GM12878 (cell line): ENCODE data around the gene IP6K3. TPM values are rescaled to one million over a fixed set of nuclear protein-coding genes. Genes with fewer than 3 reads are reported as not detected.

Experiments used
- ATAC-seq: fragments of 200-7000 bp; cut with Tn5 transposase; 3 replicates; pipeline ENCODE4 v1.9.1; 2020; ENCODE audit warnings: mild to moderate bottlenecking, moderate library complexity
- BruUV-seq: library from RNA; stranded (reverse); fragments of 400-500 nt; replicated peaks from 2 replicates; lab custom pipeline; 2021; lab: Mats Ljungman, UMichigan
- CTCF ChIA-PET: fragments of 300-600 bp; sonication (Branson Sonifier 250); formaldehyde crosslinking; extraction: SDS; loops from one replicate; lab custom pipeline; 2021; ENCODE audit warnings: inconsistent platforms; lab: Yijun Ruan, JAX
- POLR2A ChIA-PET: fragments of 350-600 bp; formaldehyde crosslinking; extraction: SDS; loops from one replicate; lab custom pipeline; 2021; ENCODE audit warnings: inconsistent platforms; lab: Charles Lee
- RAD21 ChIA-PET: fragments of 300-600 bp; sonication (Branson Sonifier 250); formaldehyde crosslinking; loops from one replicate; lab custom pipeline; 2023; ENCODE audit warnings: antibody characterized with exemption; ENCODE audit not compliant: unreplicated experiment; lab: Charles Lee
- SMC1A ChIA-PET: fragments of 300-600 bp; sonication (Branson Sonifier 250); formaldehyde crosslinking; loops from one replicate; lab custom pipeline; 2023; ENCODE audit not compliant: unreplicated experiment, uncharacterized antibody; lab: Charles Lee
- DNase-seq: peaks from one replicate; pipeline ENCODE4 v3.0.0-alpha.2; 2011; ENCODE audit warnings: low read depth, low spot score
- FAIRE-seq: peaks from 3 replicates; lab custom pipeline; 2011; peaks lifted over from hg19 to GRCh38; lab: Jason Lieb, UNC
- H2AFZ ChIP-seq: 2 replicates; pipeline ENCODE4 v1.6.0; 2011; ENCODE audit warnings: low read depth, low read length, control low read depth; ENCODE audit not compliant: control insufficient read depth
- H3K27ac ChIP-seq: 2 replicates; pipeline ENCODE4 v1.5.1; 2011; ENCODE audit warnings: control low read depth; ENCODE audit not compliant: control insufficient read depth, insufficient read depth
- H3K27me3 ChIP-seq, 2 experiments: replicated peaks in 1 of 2; 2 replicates each; pipeline versions ENCODE4 v1.6.0 to v1.6.1; 2011; ENCODE audit warnings: low read length in 1 of 2; ENCODE audit not compliant: control insufficient read depth in 2 of 2, insufficient read depth in 2 of 2
- H3K36me3 ChIP-seq, 2 experiments: 2 replicates each; pipeline ENCODE4 v1.5.1; 2011; ENCODE audit warnings: low read length in 1 of 2; ENCODE audit not compliant: control insufficient read depth in 2 of 2, insufficient read depth in 2 of 2
- H3K4me1 ChIP-seq: 2 replicates; pipeline ENCODE4 v1.6.1; 2011; ENCODE audit warnings: mild to moderate bottlenecking, low read length, moderate library complexity, mixed read lengths; ENCODE audit not compliant: control insufficient read depth, insufficient read depth
- H3K4me2 ChIP-seq: 2 replicates; pipeline ENCODE4 v1.6.0; 2011; ENCODE audit warnings: control low read depth; ENCODE audit not compliant: control insufficient read depth, insufficient read depth
- H3K4me3 ChIP-seq: fragments of 200-600 bp; sonication (generic); 2 replicates; pipeline ENCODE4 v1.5.1; 2016
- H3K79me2 ChIP-seq: 2 replicates; pipeline ENCODE4 v1.6.0; 2011; ENCODE audit warnings: low read length; ENCODE audit not compliant: control insufficient read depth, insufficient read depth
- H3K9ac ChIP-seq: 2 replicates; pipeline ENCODE4 v1.8.0; 2011; ENCODE audit warnings: low read length, control low read depth, mixed read lengths; ENCODE audit not compliant: control insufficient read depth, insufficient read depth
- H3K9me3 ChIP-seq: replicated peaks from 3 replicates; pipeline ENCODE4 v1.5.1; 2011; ENCODE audit warnings: mild to moderate bottlenecking, low read length; ENCODE audit not compliant: control insufficient read depth, insufficient read depth
- H4K20me1 ChIP-seq: 2 replicates; pipeline ENCODE4 v1.6.0; 2011; ENCODE audit not compliant: control insufficient read depth, insufficient read depth
- BRCA1 ChIP-seq: IDR thresholded peaks from 2 replicates; pipeline ENCODE4 v1.6.1; 2011; ENCODE audit warnings: low read depth, low read length, improper control_type of control experiment
- CTCF ChIP-seq, 3 experiments: IDR thresholded peaks in 2 of 3; conservative IDR thresholded peaks in 1 of 3; 2 replicates each; pipeline ENCODE4 v1.5.1; 2011; ENCODE audit warnings: low read depth in 3 of 3, low read length in 3 of 3, mild to moderate bottlenecking in 3 of 3, control low read depth in 2 of 3, moderate library complexity in 2 of 3, inconsistent platforms in 1 of 3, mixed read lengths in 1 of 3; ENCODE audit not compliant: control insufficient read depth in 2 of 3, insufficient read depth in 1 of 3; ENCODE audit errors: extremely low read depth in 1 of 3
- E2F8 ChIP-seq: fragments of 450-650 bp; IDR thresholded peaks from 2 replicates; pipeline ENCODE4 v1.6.1; 2018; ENCODE audit warnings: mild to moderate bottlenecking, low read depth, moderate library complexity; ENCODE audit not compliant: partially characterized antibody
- EED ChIP-seq: sonication (generic); IDR thresholded peaks from 2 replicates; pipeline ENCODE4 v1.6.1; 2016; ENCODE audit warnings: antibody characterized with exemption, low read depth
- EZH2 ChIP-seq: IDR thresholded peaks from 2 replicates; pipeline ENCODE4 v1.6.1; 2012; ENCODE audit warnings: low read depth, mild to moderate bottlenecking, control low read depth, inconsistent platforms, low read length, borderline replicate concordance; ENCODE audit not compliant: control insufficient read depth
- FOXK2 ChIP-seq: fragments of 450-650 bp; IDR thresholded peaks from 2 replicates; pipeline ENCODE4 v1.6.1; 2017; ENCODE audit warnings: mild to moderate bottlenecking, moderate library complexity
- HDAC6 ChIP-seq: fragments of 200-600 bp; sonication (generic); IDR thresholded peaks from one replicate; pipeline ENCODE4 v1.8.0; 2017; ENCODE audit warnings: antibody characterized with exemption; ENCODE audit not compliant: unreplicated experiment
- MAX ChIP-seq: IDR thresholded peaks from 2 replicates; pipeline ENCODE4 v1.6.1; 2012; ENCODE audit warnings: low read depth, low read length, improper control_type of control experiment
- PAX5 ChIP-seq: IDR thresholded peaks from 2 replicates; pipeline ENCODE4 v1.6.1; 2011; ENCODE audit warnings: low read depth, low read length, borderline replicate concordance
- POLR2AphosphoS5 ChIP-seq: IDR thresholded peaks from 2 replicates; pipeline ENCODE4 v1.6.1; 2011; ENCODE audit warnings: mild to moderate bottlenecking, low read length, inconsistent platforms
- RAD51 ChIP-seq: fragments of 450-650 bp; IDR thresholded peaks from 2 replicates; pipeline ENCODE4 v1.6.1; 2016; ENCODE audit warnings: moderate library complexity, mild to moderate bottlenecking, inconsistent platforms
- SIN3A ChIP-seq: IDR thresholded peaks from 2 replicates; pipeline ENCODE4 v1.6.1; 2012; ENCODE audit warnings: low read depth, low read length, improper control_type of control experiment
- SRF ChIP-seq, 2 experiments: IDR thresholded peaks; 2 replicates each; pipeline ENCODE4 v1.6.1; 2011; ENCODE audit warnings: low read depth in 2 of 2, low read length in 2 of 2, mild to moderate bottlenecking in 1 of 2, moderate library complexity in 1 of 2
- USF1 ChIP-seq: IDR thresholded peaks from 2 replicates; pipeline ENCODE4 v1.6.1; 2011; ENCODE audit warnings: borderline replicate concordance, low read depth, mild to moderate bottlenecking, moderate library complexity, mixed read lengths, low read length; ENCODE audit not compliant: insufficient read depth; ENCODE audit errors: extremely low read length
- ZBTB11 ChIP-seq: fragments of 450-650 bp; formaldehyde crosslinking; IDR thresholded peaks from 2 replicates; pipeline ENCODE4 v1.5.0; 2022; ENCODE audit warnings: mild to moderate bottlenecking, missing genetic modification characterization
- ZNF274 ChIP-seq: IDR thresholded peaks from one replicate; pipeline ENCODE4 v1.8.0; 2011; ENCODE audit not compliant: insufficient read length, insufficient read depth
- WGBS: methylation state at CpG from one replicate; pipeline ENCODE4 v1.1.6; 2016; ENCODE audit warnings: low lambda C conversion rate; ENCODE audit not compliant: insufficient replicate concordance, insufficient coverage; ENCODE audit errors: missing lambda C conversion rate; 5-methylcytosine and 5-hydroxymethylcytosine counted together
- in situ Hi-C: fragments of 300-500 bp; cut with MboI; formaldehyde crosslinking; loops from 9 replicates; pipeline ENCODE4 v1.14.3; 2018; ENCODE audit warnings: mixed read lengths
- intact Hi-C: fragments of 100-400 bp; cut with micrococcal nuclease; formaldehyde crosslinking; loops from one replicate; pipeline ENCODE4 v1.14.2; 2022; ENCODE audit not compliant: unreplicated experiment
- polyA plus RNA-seq, 11 experiments: library from polyadenylated mRNA; depleted of rRNA in 4 of 11; unstranded in 6 of 11; stranded (reverse) in 5 of 11; fragments of >200 nt; fragmentation: Nextera tagmentation in 4 of 11; fragmentation: Illumina TruSeq in 1 of 11; extraction: Ambion mirVana in 4 of 11; extraction: Trizol in 1 of 11; gene quantifications; 1 replicate in 1 of 11; 2 replicates in 10 of 11; pipeline versions ENCODE4 v1.2.1 to v1.2.3, GENCODE V29; 2011 to 2016; ENCODE audit warnings: inconsistent platforms in 2 of 11, missing spikeins in 2 of 11, low read depth in 1 of 11
- total RNA-seq, 4 experiments: library from RNA; depleted of rRNA in 3 of 4; stranded (reverse); fragments of >200 nt in 3 of 4; fragmentation: Illumina TruSeq in 1 of 4; extraction: Trizol in 1 of 4; gene quantifications; 2 replicates each; pipeline versions ENCODE4 v1.2.1 to v1.2.3, GENCODE V29; 2013 to 2021

IP6K3 gene
- total and polyA plus RNA-seq, 10 of the 15 experiments (the other 5 are each of a cell fraction or from before 2014, with no cell fraction given), result 0.02 to 0.15 (median 0.09) TPM; not detected in 7

- ChIA-PET RAD21 (no interaction called here), SMC1A (no interaction called here), POLR2A (no interaction called here), CTCF (no interaction called here)
- Histone ChIP-seq H3K27me3 (no peaks in the 10 kb centered on the region), H3K79me2 (peaks cover 30% of the 10 kb centered on the region), H3K4me1 (peaks cover 6% of the 10 kb centered on the region), H3K9me3 (no peaks in the 10 kb centered on the region), H3K27ac (no peak overlapping the region), H4K20me1 (no peaks in the 10 kb centered on the region; the same call in 1 of the 2 replicates), H3K4me2 (no peak overlapping the region), H2AFZ (no peak overlapping the region), H3K36me3 (no peaks in the 10 kb centered on the region), H3K9ac (no peak overlapping the region), H3K4me3 (no peak overlapping the region)
- FAIRE-seq (no peak), ATAC-seq (no peak), DNase-seq (no peak)
- in situ Hi-C loops (no loop called here), intact Hi-C loops (no loop called here)
- WGBS, result 84% methylated on average over 4 of the region's 5 CpGs
- no TSS peak for BruUV-seq
- TF ChIP-seq ZNF274 (no peak), HDAC6 (no peak), RAD51 (no peak), E2F8 (no peak), EED (no peak), SRF (IDR thresholded peaks at IDR 0.05; ENCODE audit: low read depth in 2 of 2, low read length in 2 of 2) (no peak), BRCA1 (no peak), POLR2AphosphoS5 (no peak), PAX5 (no peak), MAX (no peak), ZBTB11 (CRISPR knock-in tag) (no peak), FOXK2 (no peak), EZH2 (no peak), SIN3A (no peak), CTCF (IDR thresholded peaks at IDR 0.05 in 2 of 3, conservative IDR thresholded peaks at IDR 0.05 in 1 of 3; ENCODE audit: control insufficient read depth in 2 of 3, extremely low read depth in 1 of 3, insufficient read depth in 1 of 3, low read depth in 3 of 3, low read length in 3 of 3) (no peak), USF1 (no peak)
Measured at GRCh38 chr6:33790910-33791309, 44.2 kb upstream of the IP6K3 start.
